ENCODE data around the gene SULF2.

Gene SULF2

GRCh38 chr20:47765691-47766594, 19.3 kb downstream of the SULF2 start:
- no peak for ATAC-seq
- no peak for TF ChIP-seq TOX (CRISPR knock-in tag; IDR thresholded peaks at IDR 0.05; ENCODE audit: borderline replicate concordance)
- no peak for TF ChIP-seq TCF4 (CRISPR knock-in tag; IDR thresholded peaks at IDR 0.05; ENCODE audit: borderline replicate concordance)
- TF ChIP-seq PATZ1 (CRISPR knock-in tag; IDR thresholded peaks at IDR 0.05; ENCODE audit: borderline replicate concordance) = no peak
- TF ChIP-seq ESRRG (CRISPR knock-in tag; IDR thresholded peaks at IDR 0.05) = no peak
- TF ChIP-seq ZNF8 (CRISPR knock-in tag; IDR thresholded peaks at IDR 0.05) = no peak
- no peak for TF ChIP-seq GLIS3 (CRISPR knock-in tag; IDR thresholded peaks at IDR 0.05)
- TF ChIP-seq ZFP3 (CRISPR knock-in tag; IDR thresholded peaks at IDR 0.05) = no peak
- no peak for TF ChIP-seq ZNF565 (CRISPR knock-in tag; conservative IDR thresholded peaks at IDR 0.05; ENCODE audit: low read depth)
- no peak for TF ChIP-seq ZC3H10 (CRISPR knock-in tag; IDR thresholded peaks at IDR 0.05)
- no peak for TF ChIP-seq RARB (CRISPR knock-in tag; IDR thresholded peaks at IDR 0.05)
- TF ChIP-seq, protein P1, sequence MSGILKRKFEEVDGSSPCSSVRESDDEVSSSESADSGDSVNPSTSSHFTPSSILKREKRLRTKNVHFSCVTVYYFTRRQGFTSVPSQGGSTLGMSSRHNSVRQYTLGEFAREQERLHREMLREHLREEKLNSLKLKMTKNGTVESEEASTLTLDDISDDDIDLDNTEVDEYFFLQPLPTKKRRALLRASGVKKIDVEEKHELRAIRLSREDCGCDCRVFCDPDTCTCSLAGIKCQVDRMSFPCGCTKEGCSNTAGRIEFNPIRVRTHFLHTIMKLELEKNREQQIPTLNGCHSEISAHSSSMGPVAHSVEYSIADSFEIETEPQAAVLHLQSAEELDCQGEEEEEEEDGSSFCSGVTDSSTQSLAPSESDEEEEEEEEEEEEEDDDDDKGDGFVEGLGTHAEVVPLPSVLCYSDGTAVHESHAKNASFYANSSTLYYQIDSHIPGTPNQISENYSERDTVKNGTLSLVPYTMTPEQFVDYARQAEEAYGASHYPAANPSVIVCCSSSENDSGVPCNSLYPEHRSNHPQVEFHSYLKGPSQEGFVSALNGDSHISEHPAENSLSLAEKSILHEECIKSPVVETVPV (CRISPR knock-in tag; IDR thresholded peaks at IDR 0.05) = no peak
- no peak for TF ChIP-seq CREB5 (CRISPR knock-in tag; IDR thresholded peaks at IDR 0.05; ENCODE audit: low read depth)

DNA sequence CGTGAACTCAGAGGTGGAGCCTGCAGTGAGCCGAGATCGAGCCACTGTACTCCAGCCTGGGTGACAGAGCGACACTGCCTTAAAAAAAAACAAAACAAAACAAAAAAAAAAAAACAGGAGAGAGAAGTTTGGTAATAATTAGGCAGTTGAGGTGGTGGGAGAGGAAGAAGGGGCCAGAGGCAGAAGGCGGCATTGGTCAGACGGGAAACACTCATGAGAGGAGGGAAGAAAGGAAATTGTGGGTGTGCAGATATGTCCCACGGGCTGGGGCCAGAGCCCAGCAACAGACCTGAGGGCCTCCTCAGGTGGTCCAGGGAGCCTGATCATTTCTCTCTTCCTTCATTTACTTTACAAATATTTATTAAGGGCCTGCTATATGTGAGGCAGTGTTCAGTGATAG, 20.0 kb downstream of the SULF2 start:
- no peak for ATAC-seq
- TF ChIP-seq SNAI2 (CRISPR knock-in tag; IDR thresholded peaks at IDR 0.05) = no peak
- no peak for TF ChIP-seq ARNTL (CRISPR knock-in tag; IDR thresholded peaks at IDR 0.05; ENCODE audit: borderline replicate concordance, low read depth)
- no peak for TF ChIP-seq PPARA (CRISPR knock-in tag; IDR thresholded peaks at IDR 0.05; ENCODE audit: borderline replicate concordance)
- no peak for TF ChIP-seq TSHZ2 (CRISPR knock-in tag; IDR thresholded peaks at IDR 0.05)
- TF ChIP-seq, protein P2, sequence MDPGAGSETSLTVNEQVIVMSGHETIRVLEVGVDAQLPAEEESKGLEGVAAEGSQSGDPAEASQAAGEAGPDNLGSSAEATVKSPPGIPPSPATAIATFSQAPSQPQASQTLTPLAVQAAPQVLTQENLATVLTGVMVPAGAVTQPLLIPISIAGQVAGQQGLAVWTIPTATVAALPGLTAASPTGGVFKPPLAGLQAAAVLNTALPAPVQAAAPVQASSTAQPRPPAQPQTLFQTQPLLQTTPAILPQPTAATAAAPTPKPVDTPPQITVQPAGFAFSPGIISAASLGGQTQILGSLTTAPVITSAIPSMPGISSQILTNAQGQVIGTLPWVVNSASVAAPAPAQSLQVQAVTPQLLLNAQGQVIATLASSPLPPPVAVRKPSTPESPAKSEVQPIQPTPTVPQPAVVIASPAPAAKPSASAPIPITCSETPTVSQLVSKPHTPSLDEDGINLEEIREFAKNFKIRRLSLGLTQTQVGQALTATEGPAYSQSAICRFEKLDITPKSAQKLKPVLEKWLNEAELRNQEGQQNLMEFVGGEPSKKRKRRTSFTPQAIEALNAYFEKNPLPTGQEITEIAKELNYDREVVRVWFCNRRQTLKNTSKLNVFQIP (CRISPR knock-in tag; IDR thresholded peaks at IDR 0.05; ENCODE audit: borderline replicate concordance, low read depth) = no peak
- no peak for TF ChIP-seq GLIS3 (CRISPR knock-in tag; IDR thresholded peaks at IDR 0.05)
- TF ChIP-seq PATZ1 (CRISPR knock-in tag; IDR thresholded peaks at IDR 0.05; ENCODE audit: borderline replicate concordance) = no peak
- TF ChIP-seq ZFP30 (CRISPR knock-in tag; IDR thresholded peaks at IDR 0.05) = no peak
- TF ChIP-seq ZNF565 (CRISPR knock-in tag; conservative IDR thresholded peaks at IDR 0.05; ENCODE audit: low read depth) = no peak
- TF ChIP-seq TOX (CRISPR knock-in tag; IDR thresholded peaks at IDR 0.05; ENCODE audit: borderline replicate concordance) = no peak
- TF ChIP-seq CREB5 (CRISPR knock-in tag; IDR thresholded peaks at IDR 0.05; ENCODE audit: low read depth) = no peak
- TF ChIP-seq ZFP3 (CRISPR knock-in tag; IDR thresholded peaks at IDR 0.05) = no peak
- TF ChIP-seq, protein P1 (CRISPR knock-in tag; IDR thresholded peaks at IDR 0.05) = no peak
- TF ChIP-seq CSDC2 (CRISPR knock-in tag; IDR thresholded peaks at IDR 0.05) = no peak
